Sigmoid colon (tissue), 4 donors: Measurements from ENCODE around the gene LRRFIP2.

Experiments used
- POLR2A ChIP-seq, 2 donors: fragments of 450-650 bp; IDR thresholded peaks; one replicate each; pipeline ENCODE4 v1.6.1; 2016; ENCODE audit warnings: antibody characterized with exemption in 2 of 2, mild to moderate bottlenecking in 2 of 2, moderate library complexity in 2 of 2
- POLR2AphosphoS5 ChIP-seq, 4 donors: sonication (generic); formaldehyde crosslinking; IDR thresholded peaks; one replicate each; pipeline ENCODE4 v1.6.1; 2017; ENCODE audit warnings: antibody characterized with exemption in 4 of 4

DNA sequence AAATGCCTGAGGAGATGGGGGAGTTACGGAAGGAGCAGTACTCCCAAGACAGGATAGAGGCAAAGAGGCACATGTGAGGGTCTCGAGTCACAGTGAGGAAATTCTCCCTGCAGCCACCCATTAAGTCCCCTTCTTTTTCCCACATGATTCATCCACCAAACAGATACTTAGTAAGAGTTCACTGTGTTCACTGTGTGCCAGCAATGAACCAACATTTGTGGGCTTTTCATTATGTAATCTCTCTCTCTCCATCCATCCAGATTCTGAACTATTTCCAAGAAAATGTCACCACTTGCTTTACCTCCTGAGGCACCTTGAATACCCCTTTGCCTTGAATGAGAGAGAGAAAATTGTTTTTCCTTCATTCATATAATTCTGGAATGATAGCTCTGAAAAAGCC lies 24.6 kb upstream of the LRRFIP2 start:
- TF ChIP-seq POLR2A (IDR thresholded peaks at IDR 0.05) (no peak), POLR2AphosphoS5 (IDR thresholded peaks at IDR 0.05) (no peak)
